Endothelial cell of umbilical vein (primary cell): ENCODE results near the gene TFAP2B.

ENCODE experiments used
- EZH2 ChIP-seq: IDR thresholded peaks from 2 replicates; pipeline ENCODE4 v1.6.1; 2012; ENCODE audit warnings: borderline replicate concordance, low read depth, mild to moderate bottlenecking, moderate library complexity, low read length, inconsistent platforms; ENCODE audit not compliant: severe bottlenecking
- FOS ChIP-seq: IDR thresholded peaks from 2 replicates; pipeline ENCODE4 v1.6.1; 2011; ENCODE audit warnings: mild to moderate bottlenecking, low read length, moderate library complexity, borderline replicate concordance; ENCODE audit not compliant: insufficient read depth
- POLR2A ChIP-seq: IDR thresholded peaks from 2 replicates; pipeline ENCODE4 v1.6.1; 2012; ENCODE audit warnings: low read depth, mild to moderate bottlenecking, control low read depth, low read length
- POLR2AphosphoS5 ChIP-seq: IDR thresholded peaks from 2 replicates; pipeline ENCODE4 v1.6.1; 2012; ENCODE audit warnings: low read depth, mild to moderate bottlenecking, control low read depth, low read length, moderate library complexity; ENCODE audit not compliant: insufficient read depth
- TF ChIP-seq, protein P1 (sequence below), 2 donors: IDR thresholded peaks; 1 replicate in 1 of 2; 2 replicates in 1 of 2; pipeline ENCODE4 v1.5.1; 2011; ENCODE audit warnings: low read length in 2 of 2, mild to moderate bottlenecking in 2 of 2, moderate library complexity in 2 of 2, control low read depth in 1 of 2, inconsistent platforms in 1 of 2, low read depth in 1 of 2; ENCODE audit not compliant: insufficient read depth in 1 of 2; ENCODE audit errors: extremely low read depth in 1 of 2
- TF ChIP-seq, protein P2 (sequence below): IDR thresholded peaks from 2 replicates; pipeline ENCODE4 v1.6.1; 2011; ENCODE audit not compliant: insufficient read depth, insufficient read length

DNA sequence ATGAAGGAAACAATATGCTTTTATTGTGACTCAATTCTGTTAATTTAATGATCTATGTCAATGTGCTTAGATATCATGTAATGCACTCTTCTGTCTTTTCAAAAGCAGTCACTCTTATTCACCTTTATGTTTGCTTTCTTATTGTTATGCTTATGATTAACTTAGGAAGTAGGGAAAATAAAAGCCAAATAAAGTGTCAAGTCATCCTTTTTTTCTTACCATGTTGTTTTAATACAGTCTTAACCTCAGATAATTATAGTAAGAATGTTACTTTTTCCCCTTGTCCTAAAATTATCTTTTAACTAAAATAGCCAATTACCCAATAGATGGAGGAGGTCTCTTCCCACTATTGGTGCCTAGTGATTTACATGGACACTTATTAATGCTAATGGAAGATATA, 72.6 kb downstream of the TFAP2B start:
- no peak for TF ChIP-seq FOS
- TF ChIP-seq POLR2A = no peak
- TF ChIP-seq, protein P1, sequence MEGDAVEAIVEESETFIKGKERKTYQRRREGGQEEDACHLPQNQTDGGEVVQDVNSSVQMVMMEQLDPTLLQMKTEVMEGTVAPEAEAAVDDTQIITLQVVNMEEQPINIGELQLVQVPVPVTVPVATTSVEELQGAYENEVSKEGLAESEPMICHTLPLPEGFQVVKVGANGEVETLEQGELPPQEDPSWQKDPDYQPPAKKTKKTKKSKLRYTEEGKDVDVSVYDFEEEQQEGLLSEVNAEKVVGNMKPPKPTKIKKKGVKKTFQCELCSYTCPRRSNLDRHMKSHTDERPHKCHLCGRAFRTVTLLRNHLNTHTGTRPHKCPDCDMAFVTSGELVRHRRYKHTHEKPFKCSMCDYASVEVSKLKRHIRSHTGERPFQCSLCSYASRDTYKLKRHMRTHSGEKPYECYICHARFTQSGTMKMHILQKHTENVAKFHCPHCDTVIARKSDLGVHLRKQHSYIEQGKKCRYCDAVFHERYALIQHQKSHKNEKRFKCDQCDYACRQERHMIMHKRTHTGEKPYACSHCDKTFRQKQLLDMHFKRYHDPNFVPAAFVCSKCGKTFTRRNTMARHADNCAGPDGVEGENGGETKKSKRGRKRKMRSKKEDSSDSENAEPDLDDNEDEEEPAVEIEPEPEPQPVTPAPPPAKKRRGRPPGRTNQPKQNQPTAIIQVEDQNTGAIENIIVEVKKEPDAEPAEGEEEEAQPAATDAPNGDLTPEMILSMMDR (IDR thresholded peaks at IDR 0.05; ENCODE audit: extremely low read depth in 1 of 2, insufficient read depth in 1 of 2, low read depth in 1 of 2, low read length in 2 of 2) = no peak
- TF ChIP-seq, protein P2, sequence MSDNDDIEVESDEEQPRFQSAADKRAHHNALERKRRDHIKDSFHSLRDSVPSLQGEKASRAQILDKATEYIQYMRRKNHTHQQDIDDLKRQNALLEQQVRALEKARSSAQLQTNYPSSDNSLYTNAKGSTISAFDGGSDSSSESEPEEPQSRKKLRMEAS = no peak
- TF ChIP-seq POLR2AphosphoS5 = no peak
- TF ChIP-seq EZH2 = no peak
